CD14-positive monocyte (primary cell): ENCODE measurements around the gene SCAPER. TPM values are rescaled to one million over a fixed set of nuclear protein-coding genes. Genes with fewer than 3 reads are reported as not detected.

Experiments used
- DNase-seq, 3 donors: peaks; one replicate each; pipeline ENCODE4 v3.0.0-alpha.2; 2011 to 2022
- H2AFZ ChIP-seq: 2 replicates; pipeline ENCODE4 v1.6.0; 2012; ENCODE audit warnings: mild to moderate bottlenecking, low read depth, low read length, inconsistent platforms; ENCODE audit not compliant: insufficient read depth, poor library complexity, severe bottlenecking
- H3K27ac ChIP-seq, 2 donors: 1 replicate in 1 of 2; 2 replicates in 1 of 2; pipeline ENCODE4 v1.5.1; 2012 to 2013; ENCODE audit warnings: low read length in 2 of 2, control low read depth in 1 of 2, inconsistent platforms in 1 of 2, low read depth in 1 of 2, mild to moderate bottlenecking in 1 of 2
- H3K27me3 ChIP-seq, 2 donors: one replicate each; pipeline versions ENCODE4 v1.6.0 to v1.6.1; 2011 to 2013; ENCODE audit warnings: low read length in 2 of 2; ENCODE audit not compliant: control insufficient read depth in 2 of 2, insufficient read depth in 2 of 2
- H3K36me3 ChIP-seq, 2 donors: replicated peaks in 1 of 2; 1 replicate in 1 of 2; 2 replicates in 1 of 2; pipeline versions ENCODE4 v1.5.1 to v1.6.1; 2012 to 2013; ENCODE audit warnings: low read length in 2 of 2, control low read depth in 1 of 2, inconsistent platforms in 1 of 2, mild to moderate bottlenecking in 1 of 2; ENCODE audit not compliant: insufficient read depth in 2 of 2, control insufficient read depth in 1 of 2
- H3K4me1 ChIP-seq, 2 donors: 1 replicate in 1 of 2; 2 replicates in 1 of 2; pipeline versions ENCODE4 v1.5.1 to v1.6.1; 2012 to 2013; ENCODE audit warnings: low read length in 2 of 2, control low read depth in 1 of 2, inconsistent platforms in 1 of 2, mild to moderate bottlenecking in 1 of 2, moderate library complexity in 1 of 2; ENCODE audit not compliant: insufficient read depth in 2 of 2, control insufficient read depth in 1 of 2
- H3K4me2 ChIP-seq: replicated peaks from 2 replicates; pipeline ENCODE3; 2012; ENCODE audit warnings: low read length, moderate library complexity, mild to moderate bottlenecking; ENCODE audit not compliant: poor library complexity, severe bottlenecking; ENCODE audit errors: extremely low read depth
- H3K4me3 ChIP-seq, 3 experiments: fragments of 200-600 bp in 1 of 3; sonication (generic) in 1 of 3; replicated peaks in 1 of 3; 1 replicate in 2 of 3; 2 replicates in 1 of 3; pipeline ENCODE4 v1.5.1; 2011 to 2013; ENCODE audit warnings: low read length in 3 of 3, mild to moderate bottlenecking in 3 of 3, control low read depth in 2 of 3, low read depth in 2 of 3, inconsistent platforms in 1 of 3, moderate library complexity in 1 of 3
- H3K79me2 ChIP-seq: 2 replicates; pipeline ENCODE4 v1.6.0; 2012; ENCODE audit warnings: mild to moderate bottlenecking, control low read depth, inconsistent platforms, low read length, moderate library complexity; ENCODE audit not compliant: insufficient read depth
- H3K9ac ChIP-seq: 2 replicates; pipeline ENCODE4 v1.6.0; 2017; ENCODE audit warnings: low read length, mild to moderate bottlenecking; ENCODE audit not compliant: insufficient read depth, poor library complexity, severe bottlenecking
- H3K9me3 ChIP-seq, 2 donors: replicated peaks in 1 of 2; 1 replicate in 1 of 2; 2 replicates in 1 of 2; pipeline versions ENCODE4 v1.5.1 to v1.6.1; 2012 to 2013; ENCODE audit warnings: low read length in 2 of 2, control low read depth in 1 of 2; ENCODE audit not compliant: control insufficient read depth in 1 of 2, insufficient read depth in 1 of 2
- H4K20me1 ChIP-seq: 2 replicates; pipeline ENCODE4 v1.6.0; 2012; ENCODE audit warnings: mild to moderate bottlenecking, low read length, control low read depth, moderate library complexity; ENCODE audit not compliant: insufficient read depth
- H3K27ac Mint-ChIP-seq, 7 donors: one replicate each; pipeline ENCODE4 v1.8.0; 2020; ENCODE audit warnings: mild to moderate bottlenecking in 7 of 7, mixed read lengths in 7 of 7, moderate library complexity in 6 of 7, inconsistent platforms in 2 of 7
- H3K27me3 Mint-ChIP-seq, 3 donors: one replicate each; pipeline ENCODE4 v1.8.0; 2021 to 2022; ENCODE audit warnings: low read depth in 3 of 3, mild to moderate bottlenecking in 3 of 3, mixed read lengths in 3 of 3, moderate library complexity in 3 of 3, inconsistent platforms in 1 of 3
- H3K36me3 Mint-ChIP-seq, 2 donors: one replicate each; pipeline ENCODE4 v1.8.0; 2020; ENCODE audit warnings: mixed read lengths in 2 of 2, inconsistent platforms in 1 of 2, mild to moderate bottlenecking in 1 of 2
- H3K4me1 Mint-ChIP-seq: one replicate; pipeline ENCODE4 v1.8.0; 2020; ENCODE audit warnings: mild to moderate bottlenecking, mixed read lengths
- H3K4me3 Mint-ChIP-seq, 2 donors: one replicate each; pipeline ENCODE4 v1.8.0; 2020; ENCODE audit warnings: mild to moderate bottlenecking in 2 of 2, mixed read lengths in 2 of 2, moderate library complexity in 1 of 2
- H3K9me3 Mint-ChIP-seq, 7 donors: one replicate each; pipeline ENCODE4 v1.8.0; 2020 to 2022; ENCODE audit warnings: mixed read lengths in 7 of 7, mild to moderate bottlenecking in 6 of 7, moderate library complexity in 6 of 7, inconsistent platforms in 2 of 7
- WGBS: methylation state at CpG from one replicate; pipeline ENCODE4 v1.1.5; 2013; ENCODE audit warnings: missing lambda C conversion rate; ENCODE audit not compliant: insufficient coverage; 5-methylcytosine and 5-hydroxymethylcytosine counted together
- intact Hi-C, 2 donors: fragments of 100-400 bp; cut with micrococcal nuclease; formaldehyde crosslinking; loops; one replicate each; pipeline versions ENCODE4 v1.15.0 to v1.15.1; 2023
- polyA plus RNA-seq, 3 donors: library from polyadenylated mRNA; depleted of rRNA in 1 of 3; unstranded in 2 of 3; stranded (reverse) in 1 of 3; fragments of 300-500 nt in 2 of 3; fragments of >200 nt in 1 of 3; fragmentation: Illumina TruSeq in 2 of 3; gene quantifications; 1 replicate in 2 of 3; 2 replicates in 1 of 3; pipeline ENCODE4 v1.2.3, GENCODE V29; 2012 to 2021
- TF ChIP-seq, protein P1 (sequence below): fragments of 200-600 bp; IDR thresholded peaks from one replicate; pipeline ENCODE4 v1.8.0; 2022; ENCODE audit warnings: antibody characterized with exemption, mild to moderate bottlenecking

Gene SCAPER
- polyA plus RNA-seq, 3 donors, result 2.5 to 5.4 (median 4.2) TPM

- Mint-ChIP-seq H3K27me3 (peaks cover 79 to 90% (median 82%) of the 10 kb centered on the region in 3 donors), H3K27ac (no peak overlapping the region), H3K9me3 (peaks cover 0 to 46% (median 31%) of the 10 kb centered on the region in 7 donors), H3K36me3 (peaks cover 26 to 45% of the 10 kb centered on the region in 2 donors), H3K4me3 (peak overlapping the region in 1 of 2 donors; percentile 90), H3K4me1 (peaks cover 46% of the 10 kb centered on the region)
- Histone ChIP-seq H3K27me3 (peaks cover 76 to 91% of the 10 kb centered on the region in 2 donors), H3K4me1 (peaks cover 49 to 58% of the 10 kb centered on the region in 2 donors), H3K27ac (no peak overlapping the region), H2AFZ (no peak overlapping the region), H3K79me2 (no peaks in the 10 kb centered on the region), H3K4me2 (peak overlapping the region; percentile 95), H3K9ac (no peak overlapping the region), H3K4me3 (no peak overlapping the region), H3K36me3 (no peaks in the 10 kb centered on the region), H4K20me1 (peaks cover 38% of the 10 kb centered on the region), H3K9me3 (peaks cover 7 to 50% of the 10 kb centered on the region in 2 donors)
- intact Hi-C loops, result no loop called here
- DNase-seq, result no peak
- 4% methylated on average over 2 of the region's 3 CpGs for WGBS
- TF ChIP-seq, protein P1, sequence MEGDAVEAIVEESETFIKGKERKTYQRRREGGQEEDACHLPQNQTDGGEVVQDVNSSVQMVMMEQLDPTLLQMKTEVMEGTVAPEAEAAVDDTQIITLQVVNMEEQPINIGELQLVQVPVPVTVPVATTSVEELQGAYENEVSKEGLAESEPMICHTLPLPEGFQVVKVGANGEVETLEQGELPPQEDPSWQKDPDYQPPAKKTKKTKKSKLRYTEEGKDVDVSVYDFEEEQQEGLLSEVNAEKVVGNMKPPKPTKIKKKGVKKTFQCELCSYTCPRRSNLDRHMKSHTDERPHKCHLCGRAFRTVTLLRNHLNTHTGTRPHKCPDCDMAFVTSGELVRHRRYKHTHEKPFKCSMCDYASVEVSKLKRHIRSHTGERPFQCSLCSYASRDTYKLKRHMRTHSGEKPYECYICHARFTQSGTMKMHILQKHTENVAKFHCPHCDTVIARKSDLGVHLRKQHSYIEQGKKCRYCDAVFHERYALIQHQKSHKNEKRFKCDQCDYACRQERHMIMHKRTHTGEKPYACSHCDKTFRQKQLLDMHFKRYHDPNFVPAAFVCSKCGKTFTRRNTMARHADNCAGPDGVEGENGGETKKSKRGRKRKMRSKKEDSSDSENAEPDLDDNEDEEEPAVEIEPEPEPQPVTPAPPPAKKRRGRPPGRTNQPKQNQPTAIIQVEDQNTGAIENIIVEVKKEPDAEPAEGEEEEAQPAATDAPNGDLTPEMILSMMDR, result no peak
These were observed 560.1 kb downstream of the SCAPER start for GRCh38 chr15:76344893-76345582.

GRCh38 chr15:76343313-76343996, 561.7 kb downstream of the SCAPER start:
- Mint-ChIP-seq H3K9me3 (peaks cover 0 to 62% (median 39%) of the 10 kb centered on the region in 7 donors), H3K36me3 (peaks cover 26 to 40% of the 10 kb centered on the region in 2 donors), H3K27ac (no peak overlapping the region), H3K4me3 (peak overlapping the region in 1 of 2 donors; percentile 78), H3K27me3 (peaks cover 87 to 99% (median 91%) of the 10 kb centered on the region in 3 donors), H3K4me1 (peaks cover 62% of the 10 kb centered on the region)
- no peak overlapping the region for H2AFZ ChIP-seq
- no peak overlapping the region for H3K9ac ChIP-seq
- peaks cover 44% of the 10 kb centered on the region for H4K20me1 ChIP-seq
- intact Hi-C loops, result no loop called here
- H3K36me3 ChIP-seq, result no peaks in the 10 kb centered on the region
- no peak for DNase-seq
- H3K4me3 ChIP-seq, result no peak overlapping the region
- H3K4me2 ChIP-seq, result peak overlapping the region; percentile 42
- no peaks in the 10 kb centered on the region for H3K79me2 ChIP-seq
- 14% methylated on average over 8 of the region's 16 CpGs for WGBS
- peaks cover 7 to 50% of the 10 kb centered on the region in 2 donors for H3K9me3 ChIP-seq
- H3K4me1 ChIP-seq, result peaks cover 65 to 74% of the 10 kb centered on the region in 2 donors
- TF ChIP-seq, protein P1, result no peak
- no peak overlapping the region for H3K27ac ChIP-seq
- peaks cover 81 to 96% of the 10 kb centered on the region in 2 donors for H3K27me3 ChIP-seq
